Pancreas (tissue), 10 donors: ENCODE results near the gene AKT1S1. TPM values are rescaled to one million over a fixed set of nuclear protein-coding genes. Genes with fewer than 3 reads are reported as not detected.
A peak's percentile ranks its signal among the peaks of the same experiment; 100 is the strongest.

Source experiments
- ATAC-seq, 4 donors: fragments of 200-7000 bp; cut with Tn5 transposase; one replicate each; pipeline versions ENCODE4 v1.8.0 to v1.9.1; 2020; ENCODE audit warnings: mild to moderate bottlenecking in 4 of 4, moderate library complexity in 4 of 4
- DNase-seq, 6 donors: peaks; one replicate each; pipeline ENCODE4 v3.0.0-alpha.2; 2020
- FAIRE-seq: peaks from 2 replicates; lab custom pipeline; 2012; peaks lifted over from hg19 to GRCh38; lab: Jason Lieb, UNC
- H3K27ac ChIP-seq, 4 donors: fragments of 200-600 bp; sonication (generic); 1 replicate in 3 of 4; 2 replicates in 1 of 4; pipeline versions ENCODE4 v1.5.0 to v1.8.0; 2020
- H3K27me3 ChIP-seq, 4 donors: fragments of 200-600 bp; one replicate each; pipeline ENCODE4 v1.8.0; 2021
- H3K36me3 ChIP-seq, 3 donors: fragments of 200-600 bp; sonication (generic) in 1 of 3; one replicate each; pipeline versions ENCODE4 v1.5.0 to v1.8.0; 2020 to 2021
- H3K4me1 ChIP-seq, 3 donors: fragments of 200-600 bp; one replicate each; pipeline ENCODE4 v1.8.0; 2021
- H3K4me3 ChIP-seq, 4 donors: fragments of 200-600 bp; sonication (generic) in 2 of 4; one replicate each; pipeline versions ENCODE4 v1.5.0 to v1.8.0; 2020 to 2021
- H3K9me3 ChIP-seq, 4 donors: fragments of 200-600 bp; one replicate each; pipeline ENCODE4 v1.8.0; 2021
- CTCF ChIP-seq, 4 donors: fragments of 200-600 bp; sonication (generic) in 3 of 4; IDR thresholded peaks; one replicate each; pipeline versions ENCODE4 v1.5.0 to v1.8.0; 2021; ENCODE audit warnings: antibody characterized with exemption in 4 of 4
- WGBS, 2 donors: extraction: QIAGEN DNeasy Blood & Tissue Kit; methylation state at CpG; one replicate each; pipeline ENCODE4 v1.1.7; 2013; 5-methylcytosine and 5-hydroxymethylcytosine counted together
- intact Hi-C, 3 donors: fragments of 100-400 bp; cut with DNase I; formaldehyde crosslinking; loops; one replicate each; pipeline versions ENCODE4 v1.11.1 to v1.14.2; 2022
- polyA plus RNA-seq, 2 donors: library from polyadenylated mRNA; stranded (reverse); fragments of 200-250 nt; gene quantifications; one replicate each; pipeline ENCODE4 v1.2.3, GENCODE V29; 2013
- total RNA-seq, 6 donors: library from RNA; stranded (reverse); fragmentation: NEBNext Ultra II Directional in 4 of 6; extraction: Animal tissue kit (Norgen Biotek cat#: 25700) in 4 of 6; gene quantifications; one replicate each; pipeline versions ENCODE4 v1.2.1 to v1.2.4, GENCODE V29; 2021 to 2023
- donor health status: healthy with polysubstance abuse.
- donor health status: DM: no; HTN: no; CAD: no; lungs with moderate emphysema.
- donor health status: DM: no; HTN: no; CAD: no.
- donor health status: control.
- donor health status: control.
- donor health status: Bipolar disorder and iron deficiency.
- donor health status: DM: yes; HTN: yes; CAD: no.
- donor health status: DM: no; HTN: no; CAD: no.
- donor health status: DM: no; HTN: no; CAD: no.
- donor health status: DM: yes; HTN: yes; CAD: no.

The AKT1S1 gene
- total and polyA plus RNA-seq, 8 donors = 13.8 to 31.1 (median 18.1) TPM

GRCh38 chr19:49911381-49912145 lies 34.4 kb upstream of the AKT1S1 start:
- no peak for TF ChIP-seq CTCF (IDR thresholded peaks at IDR 0.05)
- ATAC-seq = peak in 3 of 4 donors; percentile 8 to 76 (median 45)
- Histone ChIP-seq H3K27ac (peak overlapping the region in 1 of 4 donors; percentile 11), H3K27me3 (no peaks in the 10 kb centered on the region), H3K4me1 (no peaks in the 10 kb centered on the region), H3K4me3 (no peak overlapping the region), H3K36me3 (peaks cover 0 to 12% (median 3%) of the 10 kb centered on the region in 3 donors), H3K9me3 (no peaks in the 10 kb centered on the region)
- intact Hi-C loops = no loop called here
- 84 to 85% methylated on average over 9 of the region's 9 CpGs for WGBS, 2 donors
- FAIRE-seq = no peak
- DNase-seq = no peak

GRCh38 chr19:49910179-49910578 lies 33.0 kb upstream of the AKT1S1 start:
- TF ChIP-seq CTCF (IDR thresholded peaks at IDR 0.05) = no peak
- ATAC-seq (no peak), FAIRE-seq (no peak), DNase-seq (no peak)
- Histone ChIP-seq H3K36me3 (peaks cover 0 to 12% (median 3%) of the 10 kb centered on the region in 3 donors), H3K4me1 (no peaks in the 10 kb centered on the region), H3K9me3 (no peaks in the 10 kb centered on the region), H3K27me3 (no peaks in the 10 kb centered on the region), H3K4me3 (no peak overlapping the region), H3K27ac (peak overlapping the region in 1 of 4 donors; percentile 11)
- intact Hi-C loops = no loop called here
- 89 to 94% methylated on average over 5 of the region's 5 CpGs for WGBS, 2 donors

- ATAC-seq = peak in 1 of 4 donors; percentile 8
- Histone ChIP-seq H3K27me3 (no peaks in the 10 kb centered on the region), H3K9me3 (no peaks in the 10 kb centered on the region), H3K4me1 (no peaks in the 10 kb centered on the region), H3K36me3 (peaks cover 0 to 12% (median 3%) of the 10 kb centered on the region in 3 donors), H3K4me3 (no peak overlapping the region), H3K27ac (no peak overlapping the region)
- no peak for TF ChIP-seq CTCF (IDR thresholded peaks at IDR 0.05)
- no peak for FAIRE-seq
- intact Hi-C loops = no loop called here
- no peak for DNase-seq
- WGBS, 2 donors = 96% methylated on average over 37 of the region's 37 CpGs
Measured at GRCh38 chr19:49908480-49909420, 31.6 kb upstream of the AKT1S1 start.

GRCh38 chr19:49907745-49908446 lies 30.7 kb upstream of the AKT1S1 start:
- intact Hi-C loops = no loop called here
- no peak for FAIRE-seq
- ATAC-seq = no peak
- 90 to 96% methylated on average over 23 of the region's 23 CpGs for WGBS, 2 donors
- no peak for TF ChIP-seq CTCF (IDR thresholded peaks at IDR 0.05)
- Histone ChIP-seq H3K9me3 (no peaks in the 10 kb centered on the region), H3K4me3 (no peak overlapping the region), H3K36me3 (peaks cover 0 to 12% (median 3%) of the 10 kb centered on the region in 3 donors), H3K27me3 (no peaks in the 10 kb centered on the region), H3K4me1 (no peaks in the 10 kb centered on the region), H3K27ac (no peak overlapping the region)
- no peak for DNase-seq
